Common myeloid progenitor, CD34-positive (primary cell): ENCODE results near the gene PTP4A2.
"Not testable (repeated sequence)": the region's sequence is repeated elsewhere in the genome, so short reads cannot be mapped to it uniquely, and the experiment has no call there.

ENCODE experiments used
- CTCF ChIA-PET: fragments of 350-600 bp; sonication (Branson Sonifier 250); formaldehyde crosslinking; loops from one replicate; lab custom pipeline; 2021; ENCODE audit warnings: antibody characterized with exemption; lab: Charles Lee
- POLR2A ChIA-PET: fragments of 350-600 bp; sonication (Branson Sonifier 250); formaldehyde crosslinking; loops from one replicate; lab custom pipeline; 2021; ENCODE audit warnings: antibody characterized with exemption; lab: Charles Lee
- DNase-seq, 3 donors: peaks; one replicate each; pipeline versions ENCODE4 v3.0.0 to v3.0.0-alpha.2; 2013
- H3K27ac ChIP-seq, 2 experiments: 1 replicate in 1 of 2; 2 replicates in 1 of 2; pipeline ENCODE4 v1.7.0; 2013; ENCODE audit warnings: inconsistent platforms in 2 of 2, low read length in 2 of 2, mild to moderate bottlenecking in 2 of 2, low read depth in 1 of 2, moderate library complexity in 1 of 2; ENCODE audit not compliant: severe bottlenecking in 2 of 2, insufficient read depth in 1 of 2, poor library complexity in 1 of 2
- H3K27me3 ChIP-seq, 5 experiments: replicated peaks in 2 of 5; 1 replicate in 3 of 5; 2 replicates in 2 of 5; pipeline versions ENCODE4 v1.6.1 to v1.7.0; 2013; ENCODE audit warnings: low read length in 4 of 5, mild to moderate bottlenecking in 2 of 5, moderate library complexity in 2 of 5, inconsistent platforms in 1 of 5; ENCODE audit not compliant: insufficient read depth in 5 of 5, control insufficient read depth in 4 of 5
- H3K36me3 ChIP-seq, 4 experiments: 1 replicate in 2 of 4; 2 replicates in 2 of 4; pipeline versions ENCODE4 v1.6.1 to v1.7.0; 2013; ENCODE audit warnings: low read length in 3 of 4, control low read depth in 1 of 4, mild to moderate bottlenecking in 1 of 4; ENCODE audit not compliant: control insufficient read depth in 4 of 4, insufficient read depth in 4 of 4
- H3K4me1 ChIP-seq, 4 experiments: 1 replicate in 3 of 4; 2 replicates in 1 of 4; pipeline versions ENCODE4 v1.6.1 to v1.7.1; 2013; ENCODE audit warnings: low read length in 3 of 4, mild to moderate bottlenecking in 3 of 4, control low read depth in 1 of 4, inconsistent platforms in 1 of 4, moderate library complexity in 1 of 4; ENCODE audit not compliant: control insufficient read depth in 4 of 4, insufficient read depth in 4 of 4; ENCODE audit errors: control extremely low read depth in 1 of 4
- H3K4me3 ChIP-seq, 7 experiments: 1 replicate in 4 of 7; 2 replicates in 3 of 7; pipeline versions ENCODE4 v1.5.1 to v1.7.0; 2013; ENCODE audit warnings: mild to moderate bottlenecking in 7 of 7, low read length in 6 of 7, moderate library complexity in 6 of 7, inconsistent platforms in 2 of 7, low read depth in 2 of 7, control low read depth in 1 of 7; ENCODE audit not compliant: insufficient read depth in 4 of 7, control insufficient read depth in 1 of 7; ENCODE audit errors: extremely low read depth in 1 of 7
- H3K9me3 ChIP-seq, 5 experiments: 1 replicate in 4 of 5; 2 replicates in 1 of 5; pipeline versions ENCODE4 v1.6.1 to v1.7.1; 2013; ENCODE audit warnings: low read length in 4 of 5, mild to moderate bottlenecking in 2 of 5, inconsistent platforms in 1 of 5, low read depth in 1 of 5, moderate library complexity in 1 of 5; ENCODE audit not compliant: control insufficient read depth in 4 of 5, insufficient read depth in 2 of 5; ENCODE audit errors: control extremely low read depth in 1 of 5
- WGBS: methylation state at CpG from one replicate; pipeline ENCODE4 v1.1.5; 2013; ENCODE audit not compliant: insufficient coverage; 5-methylcytosine and 5-hydroxymethylcytosine counted together

PTP4A2 gene

DNA sequence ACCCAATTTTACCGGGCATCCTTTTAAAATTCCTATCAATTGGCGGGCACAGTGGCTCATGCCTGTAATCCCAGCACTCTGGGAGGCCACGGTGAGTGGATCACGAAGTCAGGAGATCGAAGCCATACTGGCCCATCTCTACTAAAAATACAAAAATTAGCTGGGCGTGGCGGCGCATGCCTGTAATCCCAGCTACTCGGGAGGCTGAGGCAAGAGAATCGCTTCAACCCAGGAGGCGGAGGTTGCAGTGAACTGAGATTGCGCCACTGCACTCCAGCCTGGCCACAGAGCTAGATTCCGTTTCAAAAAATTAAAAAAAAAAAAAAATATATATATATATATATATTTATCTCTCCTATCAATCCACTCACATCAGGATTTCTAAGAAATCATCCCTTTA, 12.3 kb downstream of the PTP4A2 start:
- not testable (repeated sequence) for H3K27ac ChIP-seq, H3K9me3 ChIP-seq, H3K27me3 ChIP-seq, DNase-seq, H3K4me3 ChIP-seq
- WGBS: 96% methylated on average over 8 of the region's 13 CpGs
- POLR2A ChIA-PET: interaction anchor here (1.1 kb wide), 1 partner anchor 10 kb away, joined by 6 read pairs; no protein-coding TSS in a partner anchor
- H3K36me3 ChIP-seq: peaks cover 0 to 11% (median 0%) of the 10 kb centered on the region in 4 experiments
- H3K4me1 ChIP-seq: peaks cover 13 to 58% (median 43%) of the 10 kb centered on the region in 4 experiments
- CTCF ChIA-PET: interaction anchor here (1.2 to 2.5 kb wide), 5 partner anchors 9 to 40 kb away, joined by 3 to 6 read pairs (median 4); no protein-coding TSS in a partner anchor

DNA sequence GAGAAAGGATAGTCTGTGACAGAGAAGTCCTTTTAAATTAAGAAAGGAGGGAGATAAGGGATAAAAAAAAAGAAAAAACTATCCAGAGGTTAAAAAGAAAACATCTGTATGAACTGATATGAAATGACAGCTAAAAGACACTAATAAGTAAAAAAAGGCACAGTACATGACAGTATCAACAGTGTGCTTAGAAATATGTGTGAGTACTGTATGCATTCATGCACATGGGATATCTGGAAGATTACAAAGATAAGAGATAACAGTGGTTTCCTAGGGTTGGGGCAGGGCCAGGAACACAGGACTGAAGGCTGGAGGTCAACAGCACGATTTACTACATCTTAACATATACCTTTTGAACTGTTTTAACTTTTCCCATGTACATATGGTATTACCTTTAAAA, 13.3 kb downstream of the PTP4A2 start:
- peaks cover 0 to 11% (median under 1%) of the 10 kb centered on the region in 4 experiments for H3K36me3 ChIP-seq
- WGBS: no CpG with 5 or more reads among the region's 1 CpG
- H3K4me3 ChIP-seq: no peak overlapping the region
- POLR2A ChIA-PET: no interaction called here
- CTCF ChIA-PET: interaction anchor here (1.1 to 2.0 kb wide), 8 partner anchors 8 to 37 kb away, joined by 3 to 6 read pairs (median 4); no protein-coding TSS in a partner anchor
- peak overlapping the region in 1 of 2 experiments; percentile 40 for H3K27ac ChIP-seq
- H3K9me3 ChIP-seq: no peaks in the 10 kb centered on the region
- H3K4me1 ChIP-seq: peaks cover 10 to 49% (median 35%) of the 10 kb centered on the region in 4 experiments
- DNase-seq: no peak
- no peaks in the 10 kb centered on the region for H3K27me3 ChIP-seq

DNA sequence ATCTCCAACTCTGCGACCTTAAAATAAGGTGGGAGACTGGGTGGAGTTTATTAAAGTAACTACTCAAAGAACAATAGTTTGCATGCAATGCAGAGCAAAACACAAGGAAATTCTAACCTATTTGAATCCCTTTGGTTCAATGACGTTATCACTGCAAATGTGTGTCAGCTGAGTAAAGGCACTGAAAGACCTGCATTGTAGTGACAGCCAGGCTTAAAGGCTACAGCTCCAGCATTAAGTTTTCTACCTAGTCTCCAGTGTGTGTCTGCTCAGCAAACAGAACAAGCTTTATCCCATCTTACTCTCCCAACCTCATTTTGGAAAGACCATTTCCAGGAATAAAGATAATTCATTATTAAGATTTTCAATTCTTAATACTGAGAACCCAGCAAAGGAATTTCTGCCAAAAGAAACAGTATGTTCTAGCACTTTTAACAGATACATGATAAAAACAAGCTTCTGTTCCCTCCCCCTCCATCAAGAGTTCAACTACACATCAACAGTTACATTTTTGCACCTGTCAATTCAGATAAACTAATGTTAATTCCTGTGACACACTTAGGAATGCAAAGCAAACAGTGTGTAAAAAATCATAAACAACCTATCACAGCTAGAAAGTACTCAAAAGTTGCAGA, 14.2 kb downstream of the PTP4A2 start:
- peaks cover 0 to 4% (median 0%) of the 10 kb centered on the region in 5 experiments for H3K9me3 ChIP-seq
- WGBS: 100% methylated on average over 1 of the region's 2 CpGs
- no peak for DNase-seq
- peaks cover 0 to 14% (median 3%) of the 10 kb centered on the region in 4 experiments for H3K36me3 ChIP-seq
- H3K4me1 ChIP-seq: peaks cover 10 to 44% (median 31%) of the 10 kb centered on the region in 4 experiments
- H3K27me3 ChIP-seq: no peaks in the 10 kb centered on the region
- no peak overlapping the region for H3K27ac ChIP-seq
- ChIA-PET POLR2A (no interaction called here), CTCF (interaction anchor here (0.9 to 2.0 kb wide), 9 partner anchors 9 to 40 kb away, joined by 3 to 6 read pairs (median 4); no protein-coding TSS in a partner anchor)
- H3K4me3 ChIP-seq: no peak overlapping the region

DNA sequence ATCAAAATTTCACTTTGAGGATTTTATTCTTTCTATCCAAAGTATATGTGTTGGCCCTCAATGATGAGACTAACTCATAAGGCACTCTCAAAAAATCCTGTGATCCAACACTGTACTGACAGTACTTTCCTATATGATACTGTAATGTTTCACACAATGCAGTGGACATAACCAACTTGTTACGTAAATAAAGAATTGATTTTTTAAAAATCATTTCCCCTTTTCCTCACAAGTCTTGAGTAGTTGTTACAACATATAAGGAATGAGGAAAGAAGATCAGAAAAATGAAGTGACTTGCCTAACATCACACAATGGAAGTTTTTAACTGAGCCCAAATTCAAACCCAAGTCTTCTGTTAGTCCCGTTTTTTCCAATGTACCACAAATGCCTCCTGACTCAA, 17.2 kb downstream of the PTP4A2 start:
- CTCF ChIA-PET: interaction anchor here (0.7 to 1.4 kb wide), 2 partner anchors 12 to 14 kb away, joined by 3 to 5 read pairs; no protein-coding TSS in a partner anchor
- POLR2A ChIA-PET: no interaction called here
- peaks cover 5 to 16% (median 13%) of the 10 kb centered on the region in 4 experiments for H3K4me1 ChIP-seq
- no peak overlapping the region for H3K27ac ChIP-seq
- H3K36me3 ChIP-seq: peaks cover 4 to 23% (median 13%) of the 10 kb centered on the region in 4 experiments
- no peaks in the 10 kb centered on the region for H3K27me3 ChIP-seq
- H3K9me3 ChIP-seq: peaks cover 0 to 4% (median 0%) of the 10 kb centered on the region in 5 experiments
- 80% methylated on average over 1 of the region's 2 CpGs for WGBS
- no peak for DNase-seq
- no peak overlapping the region for H3K4me3 ChIP-seq

DNA sequence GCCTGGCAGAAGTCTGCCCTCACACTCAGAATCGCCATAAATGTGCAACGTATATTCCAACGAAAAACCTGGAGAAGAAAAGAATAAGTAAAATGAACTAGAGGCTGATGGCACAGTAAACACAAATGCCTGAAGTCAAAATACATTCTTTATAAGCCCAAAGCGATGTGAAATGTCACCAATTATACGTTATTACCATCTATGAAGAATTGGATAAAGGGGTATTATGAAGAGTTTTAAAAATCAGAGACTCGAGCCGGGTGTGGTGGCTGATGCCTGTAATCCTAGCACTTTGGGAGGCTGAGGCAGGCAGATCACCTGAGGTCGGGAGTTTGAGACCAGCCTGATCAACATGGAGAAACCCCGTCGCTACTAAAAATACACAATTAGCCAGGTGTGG, 18.6 kb downstream of the PTP4A2 start:
- Histone ChIP-seq H3K4me3 (no peak overlapping the region), H3K27me3 (no peaks in the 10 kb centered on the region), H3K4me1 (peaks cover 0 to 7% (median 7%) of the 10 kb centered on the region in 4 experiments), H3K27ac (no peak overlapping the region), H3K9me3 (peaks cover 0 to 4% (median 0%) of the 10 kb centered on the region in 5 experiments), H3K36me3 (peaks cover 7 to 36% (median 20%) of the 10 kb centered on the region in 4 experiments)
- DNase-seq: no peak
- ChIA-PET POLR2A (interaction anchor here (0.6 kb wide), 1 partner anchor 12 kb away, joined by 6 read pairs; no protein-coding TSS in a partner anchor), CTCF (no interaction called here)
- WGBS: 97% methylated on average over 8 of the region's 10 CpGs

DNA sequence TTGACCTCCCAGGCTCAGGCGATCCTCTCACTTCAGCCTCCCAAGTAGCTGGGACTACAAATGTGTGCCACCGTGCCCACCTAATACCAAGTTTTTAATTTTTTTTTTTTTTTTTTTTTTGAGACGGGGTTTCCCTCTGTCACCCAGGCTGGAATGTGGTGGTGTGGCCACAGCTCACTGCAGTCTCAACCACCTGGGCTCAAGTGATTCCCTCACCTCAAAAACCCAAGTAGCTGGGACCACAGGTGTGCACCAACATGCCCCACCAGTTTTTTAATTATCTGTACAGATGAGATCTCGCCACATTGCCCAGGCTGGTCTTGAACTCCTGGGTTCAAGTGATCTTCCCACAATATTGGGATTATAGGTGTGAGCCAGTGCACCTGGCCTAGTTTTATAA, 22.7 kb downstream of the PTP4A2 start:
- CTCF ChIA-PET: interaction anchor here (1.2 kb wide), 1 partner anchor 9 kb away, joined by 3 read pairs; no protein-coding TSS in a partner anchor
- no peaks in the 10 kb centered on the region for H3K27me3 ChIP-seq
- WGBS: 100% methylated on average over 1 of the region's 4 CpGs
- H3K9me3 ChIP-seq: peaks cover 0 to 8% (median 2%) of the 10 kb centered on the region in 5 experiments
- peaks cover 22 to 55% (median 38%) of the 10 kb centered on the region in 4 experiments for H3K36me3 ChIP-seq
- no peak overlapping the region for H3K27ac ChIP-seq
- peaks cover 0 to 3% (median 0%) of the 10 kb centered on the region in 4 experiments for H3K4me1 ChIP-seq
- no peak overlapping the region for H3K4me3 ChIP-seq
- DNase-seq: no peak
- POLR2A ChIA-PET: no interaction called here

DNA sequence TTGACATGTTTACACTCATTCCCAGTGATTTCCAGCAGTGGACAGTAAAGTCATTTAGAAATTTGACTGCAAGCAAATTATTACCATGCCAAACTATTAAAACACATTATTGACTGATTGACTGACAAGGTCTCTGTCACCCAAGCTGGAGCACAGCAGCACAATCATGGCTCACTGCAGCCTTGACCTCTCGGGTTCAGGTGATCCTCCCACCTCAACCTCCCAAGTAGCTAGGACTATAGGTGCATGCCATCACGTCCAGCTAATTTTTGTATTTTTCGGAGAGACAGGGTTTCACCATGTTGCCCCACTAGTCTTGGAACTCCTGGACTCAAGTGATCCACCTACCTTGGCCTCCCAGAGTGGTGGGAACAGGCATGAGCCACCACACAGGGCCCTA, 24.2 kb downstream of the PTP4A2 start:
- Histone ChIP-seq H3K4me1 (peaks cover 0 to 3% (median 0%) of the 10 kb centered on the region in 4 experiments), H3K9me3 (peaks cover 0 to 4% (median 2%) of the 10 kb centered on the region in 5 experiments), H3K36me3 (peaks cover 26 to 63% (median 44%) of the 10 kb centered on the region in 4 experiments), H3K27me3 (no peaks in the 10 kb centered on the region), H3K27ac (no peak overlapping the region), H3K4me3 (no peak overlapping the region)
- 100% methylated on average over 3 of the region's 3 CpGs for WGBS
- CTCF ChIA-PET: interaction anchor here (1.1 to 2.0 kb wide), 4 partner anchors 12 to 50 kb away, joined by 3 to 6 read pairs (median 4); partner anchors contain the start of gene PTP4A2
- POLR2A ChIA-PET: no interaction called here
- no peak for DNase-seq
